ENCODE data around the gene RALA.

The RALA gene

DNA sequence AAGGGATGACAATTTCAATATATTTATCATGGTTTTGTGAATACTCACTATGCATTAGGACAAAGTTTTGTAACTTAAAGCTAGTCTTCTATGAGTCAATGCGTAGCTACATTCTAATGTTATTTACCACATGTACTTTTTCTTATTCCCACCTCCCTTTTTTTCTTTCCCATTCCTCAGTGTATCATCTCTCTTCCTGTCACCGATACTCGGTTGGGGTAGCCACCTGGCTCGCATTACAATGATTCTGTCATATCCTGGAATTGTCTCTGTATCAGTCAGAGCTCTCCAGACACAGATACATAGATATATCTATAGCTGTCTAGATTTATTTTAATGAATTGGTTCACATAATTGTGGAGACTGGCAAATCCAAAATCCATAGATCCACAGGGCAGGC, 9.8 kb upstream of the RALA start:
- no peak overlapping the region for H3K4me3 ChIP-seq (ENCODE audit: low read depth, low read length)
- TF ChIP-seq, protein P1, sequence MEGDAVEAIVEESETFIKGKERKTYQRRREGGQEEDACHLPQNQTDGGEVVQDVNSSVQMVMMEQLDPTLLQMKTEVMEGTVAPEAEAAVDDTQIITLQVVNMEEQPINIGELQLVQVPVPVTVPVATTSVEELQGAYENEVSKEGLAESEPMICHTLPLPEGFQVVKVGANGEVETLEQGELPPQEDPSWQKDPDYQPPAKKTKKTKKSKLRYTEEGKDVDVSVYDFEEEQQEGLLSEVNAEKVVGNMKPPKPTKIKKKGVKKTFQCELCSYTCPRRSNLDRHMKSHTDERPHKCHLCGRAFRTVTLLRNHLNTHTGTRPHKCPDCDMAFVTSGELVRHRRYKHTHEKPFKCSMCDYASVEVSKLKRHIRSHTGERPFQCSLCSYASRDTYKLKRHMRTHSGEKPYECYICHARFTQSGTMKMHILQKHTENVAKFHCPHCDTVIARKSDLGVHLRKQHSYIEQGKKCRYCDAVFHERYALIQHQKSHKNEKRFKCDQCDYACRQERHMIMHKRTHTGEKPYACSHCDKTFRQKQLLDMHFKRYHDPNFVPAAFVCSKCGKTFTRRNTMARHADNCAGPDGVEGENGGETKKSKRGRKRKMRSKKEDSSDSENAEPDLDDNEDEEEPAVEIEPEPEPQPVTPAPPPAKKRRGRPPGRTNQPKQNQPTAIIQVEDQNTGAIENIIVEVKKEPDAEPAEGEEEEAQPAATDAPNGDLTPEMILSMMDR (IDR thresholded peaks at IDR 0.05; ENCODE audit: low read depth, low read length), result no peak

DNA sequence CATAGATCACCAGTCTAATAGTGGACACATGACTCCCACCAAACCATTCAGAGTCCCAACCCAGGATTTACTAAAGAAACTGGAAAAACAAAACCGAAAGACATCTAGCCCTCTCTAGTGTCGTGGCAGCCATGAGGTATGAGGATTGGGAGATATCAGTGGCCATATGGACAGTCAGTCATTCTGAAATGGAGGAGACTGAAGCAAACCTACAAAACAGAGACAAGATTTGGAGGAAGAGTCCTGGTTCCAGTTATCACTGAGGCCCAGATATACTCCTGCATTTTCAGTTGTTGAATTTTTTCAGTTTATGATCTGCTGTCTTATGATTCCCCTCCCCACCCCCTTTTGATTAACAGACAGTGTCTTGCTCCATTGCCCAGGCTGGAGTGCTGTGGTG, 9.1 kb upstream of the RALA start:
- no peak overlapping the region for H3K4me3 ChIP-seq (ENCODE audit: low read depth, low read length)
- TF ChIP-seq, protein P1 (IDR thresholded peaks at IDR 0.05; ENCODE audit: low read depth, low read length), result no peak

- TF ChIP-seq, protein P1 (IDR thresholded peaks at IDR 0.05; ENCODE audit: low read depth, low read length), result no peak
- H3K4me3 ChIP-seq (ENCODE audit: low read depth, low read length), result no peak overlapping the region
Measured at GRCh38 chr7:39615350-39615975, 7.9 kb upstream of the RALA start.

DNA sequence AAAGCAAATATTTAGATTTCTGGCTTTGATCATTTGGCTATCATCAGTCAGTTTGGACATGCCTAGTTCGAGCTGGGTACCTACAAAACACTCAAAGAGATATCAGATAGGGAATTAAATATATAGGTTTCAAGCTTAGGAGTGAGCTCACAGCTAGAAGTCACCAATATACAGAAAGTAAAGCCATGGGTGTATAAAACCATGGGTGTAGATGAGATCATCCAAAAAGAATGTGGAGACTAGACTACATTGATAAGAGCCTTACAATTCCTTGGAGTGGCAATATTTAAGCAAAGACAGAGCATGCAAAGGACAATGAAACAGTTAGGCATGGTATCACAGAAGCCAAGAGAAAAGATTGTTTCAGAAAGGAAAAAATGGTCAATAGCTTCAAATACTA, 7.2 kb upstream of the RALA start:
- TF ChIP-seq, protein P1 (IDR thresholded peaks at IDR 0.05; ENCODE audit: low read depth, low read length), result no peak
- no peak overlapping the region for H3K4me3 ChIP-seq (ENCODE audit: low read depth, low read length)

DNA sequence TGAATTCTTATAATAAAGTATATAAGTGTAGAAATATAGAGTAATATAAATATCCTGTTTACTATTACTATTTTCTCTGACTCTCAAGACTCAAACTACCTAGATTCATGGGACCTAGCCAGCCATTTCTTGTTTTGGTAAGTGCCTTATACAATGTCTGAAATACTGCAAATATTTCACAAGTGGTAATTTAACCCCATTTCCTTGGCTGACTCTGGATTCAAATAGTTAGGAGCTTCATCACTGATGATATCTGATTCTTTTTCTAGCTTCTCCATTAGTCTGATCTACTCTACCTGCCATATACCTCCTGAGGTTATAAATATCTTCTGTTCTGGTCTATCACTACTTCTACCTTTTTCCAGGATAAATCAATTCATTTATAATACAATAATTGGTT, 6.4 kb upstream of the RALA start:
- H3K4me3 ChIP-seq (ENCODE audit: low read depth, low read length), result no peak overlapping the region
- TF ChIP-seq, protein P1 (IDR thresholded peaks at IDR 0.05; ENCODE audit: low read depth, low read length), result no peak

DNA sequence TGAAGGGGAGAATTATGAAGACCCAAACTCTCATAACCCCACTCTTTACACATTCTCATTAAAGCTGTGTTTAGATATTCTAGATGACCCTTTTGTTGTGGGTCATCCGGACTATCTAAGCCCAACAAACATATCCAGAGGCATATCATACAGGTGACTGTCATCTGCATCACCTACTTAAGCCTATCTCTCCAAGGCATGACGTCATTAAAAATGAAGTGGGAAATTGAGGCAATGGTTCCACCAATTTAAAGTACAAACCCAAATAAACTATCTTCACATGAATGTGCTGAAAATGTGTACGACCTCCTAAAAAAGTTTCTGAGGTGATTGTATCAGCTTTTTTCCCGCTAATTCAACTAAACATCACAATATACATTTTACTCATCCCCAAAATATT, 4.5 kb upstream of the RALA start:
- TF ChIP-seq, protein P1 (IDR thresholded peaks at IDR 0.05; ENCODE audit: low read depth, low read length), result no peak
- H3K4me3 ChIP-seq (ENCODE audit: low read depth, low read length), result no peak overlapping the region

GRCh38 chr7:39620486-39620885, 2.9 kb upstream of the RALA start:
- no peak overlapping the region for H3K4me3 ChIP-seq (ENCODE audit: low read depth, low read length)
- TF ChIP-seq, protein P1 (IDR thresholded peaks at IDR 0.05; ENCODE audit: low read depth, low read length), result no peak

All from WI38 (cell line).